HTERT RPE-1 (cell line): Measurements from ENCODE around the gene MNX1.

Experiments used
- in situ Hi-C: fragments of 300-500 bp; cut with MboI; formaldehyde crosslinking; loops from 4 replicates; pipeline ENCODE4 v1.14.3; 2020; ENCODE audit warnings: low sequenced_read_pairs

Gene MNX1

GRCh38 chr7:157004521-157005455 is 5.7 kb downstream of the MNX1 start:
- in situ Hi-C loops: no loop called here

- in situ Hi-C loops: no loop called here
Measured at GRCh38 chr7:157003756-157004520, 6.5 kb downstream of the MNX1 start.

GRCh38 chr7:157003445-157003755 is 7.1 kb downstream of the MNX1 start:
- in situ Hi-C loops: no loop called here

- in situ Hi-C loops: no loop called here
Measured at GRCh38 chr7:157002819-157003421, 7.5 kb downstream of the MNX1 start.

GRCh38 chr7:157001920-157002818 is 8.3 kb downstream of the MNX1 start:
- in situ Hi-C loops: no loop called here

GRCh38 chr7:157000741-157001653 is 9.5 kb downstream of the MNX1 start:
- in situ Hi-C loops: no loop called here

- in situ Hi-C loops: no loop called here
Measured at GRCh38 chr7:156999958-157000726, 10.3 kb downstream of the MNX1 start.

- in situ Hi-C loops: no loop called here
Measured at GRCh38 chr7:156998988-156999957, 11.2 kb downstream of the MNX1 start.

GRCh38 chr7:156994417-156994816 is 16.0 kb downstream of the MNX1 start:
- in situ Hi-C loops: no loop called here

GRCh38 chr7:156993925-156994235 is 16.6 kb downstream of the MNX1 start:
- in situ Hi-C loops: no loop called here

GRCh38 chr7:156993021-156993924 is 17.2 kb downstream of the MNX1 start:
- in situ Hi-C loops: no loop called here

GRCh38 chr7:156989766-156990535 is 20.5 kb downstream of the MNX1 start:
- in situ Hi-C loops: no loop called here

- in situ Hi-C loops: no loop called here
Measured at GRCh38 chr7:156988343-156989185, 21.9 kb downstream of the MNX1 start.

GRCh38 chr7:156986378-156986777 is 24.1 kb downstream of the MNX1 start:
- in situ Hi-C loops: no loop called here
